ENCODE results near the gene FKBP4. TPM values are rescaled to one million over a fixed set of nuclear protein-coding genes. Genes with fewer than 3 reads are reported as not detected.

The FKBP4 gene
- total and polyA plus RNA-seq, 2 of the 13 experiments (the other 11 are each of a cell fraction or from before 2014, with no cell fraction given), result 25.7 to 66.1 TPM

DNA sequence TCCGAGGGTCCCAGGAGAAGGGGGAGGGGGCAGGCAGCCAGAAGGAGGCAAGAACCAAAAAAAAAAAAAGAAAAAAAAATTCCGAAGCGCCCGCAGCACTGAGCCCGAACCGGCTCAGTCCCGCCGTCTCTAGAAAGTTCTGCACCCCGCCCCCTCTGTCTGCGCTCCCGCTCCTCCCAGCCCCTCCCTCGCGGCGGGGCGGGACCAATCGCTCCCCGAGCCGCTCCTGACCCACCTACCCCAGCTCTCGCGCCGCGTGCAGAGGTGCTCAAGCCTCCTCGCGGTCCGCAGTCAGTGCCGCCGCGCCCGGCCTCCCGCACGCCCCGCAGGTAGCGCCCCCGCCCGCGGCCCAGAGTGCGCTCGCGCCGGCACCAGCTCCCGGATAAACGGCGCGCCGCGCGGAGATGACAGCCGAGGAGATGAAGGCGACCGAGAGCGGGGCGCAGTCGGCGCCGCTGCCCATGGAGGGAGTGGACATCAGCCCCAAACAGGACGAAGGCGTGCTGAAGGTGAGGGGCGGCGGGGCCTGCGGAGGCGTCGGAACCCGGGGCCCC is at the start of gene FKBP4 (continued):
- TF ChIP-seq CENPT (CRISPR knock-in tag; IDR thresholded peaks at IDR 0.05; ENCODE audit: low read depth) (peak; percentile 48; the same call in 1 of the 2 replicates), MAX (IDR thresholded peaks at IDR 0.05) (peak; percentile 96), ZNF780A (CRISPR knock-in tag; IDR thresholded peaks at IDR 0.05) (no peak), NFYB (CRISPR knock-in tag; IDR thresholded peaks at IDR 0.05) (peak; percentile 62), SPEN (CRISPR knock-in tag; IDR thresholded peaks at IDR 0.05; ENCODE audit: low read depth) (peak; percentile 69; the same call in 1 of the 2 replicates), POLR2G (IDR thresholded peaks at IDR 0.05; ENCODE audit: low read depth, low read length) (peak; percentile 86), ZNF441 (CRISPR knock-in tag; IDR thresholded peaks at IDR 0.05; ENCODE audit: borderline replicate concordance) (peak; percentile 54; the same call in 1 of the 2 replicates), MNT (IDR thresholded peaks at IDR 0.05) (no peak), ZNF775 (CRISPR knock-in tag; IDR thresholded peaks at IDR 0.05; ENCODE audit: borderline replicate concordance) (no peak), SKI (IDR thresholded peaks at IDR 0.05; ENCODE audit: partially characterized antibody) (no peak), ZSCAN25 (CRISPR knock-in tag; IDR thresholded peaks at IDR 0.05) (peak; percentile 65; the same call in 1 of the 2 replicates), ZNF883 (CRISPR knock-in tag; IDR thresholded peaks at IDR 0.05; ENCODE audit: not compliant biosample characterization) (peak; percentile 54), GMEB2 (CRISPR knock-in tag; IDR thresholded peaks at IDR 0.05; ENCODE audit: low read depth) (no peak), PCBP1 (IDR thresholded peaks at IDR 0.05; ENCODE audit: borderline replicate concordance, low read depth, low read length) (0 out of 2 replicates have a peak, but pooled peaks have one; percentile 48), ZSCAN31 (CRISPR knock-in tag; IDR thresholded peaks at IDR 0.05; ENCODE audit: low read depth) (peak; percentile 73; the same call in 1 of the 2 replicates), CCAR2 (optimal IDR thresholded peaks at IDR 0.05; ENCODE audit: low read depth, low read length) (no peak)
- TF ChIP-seq, protein P1, sequence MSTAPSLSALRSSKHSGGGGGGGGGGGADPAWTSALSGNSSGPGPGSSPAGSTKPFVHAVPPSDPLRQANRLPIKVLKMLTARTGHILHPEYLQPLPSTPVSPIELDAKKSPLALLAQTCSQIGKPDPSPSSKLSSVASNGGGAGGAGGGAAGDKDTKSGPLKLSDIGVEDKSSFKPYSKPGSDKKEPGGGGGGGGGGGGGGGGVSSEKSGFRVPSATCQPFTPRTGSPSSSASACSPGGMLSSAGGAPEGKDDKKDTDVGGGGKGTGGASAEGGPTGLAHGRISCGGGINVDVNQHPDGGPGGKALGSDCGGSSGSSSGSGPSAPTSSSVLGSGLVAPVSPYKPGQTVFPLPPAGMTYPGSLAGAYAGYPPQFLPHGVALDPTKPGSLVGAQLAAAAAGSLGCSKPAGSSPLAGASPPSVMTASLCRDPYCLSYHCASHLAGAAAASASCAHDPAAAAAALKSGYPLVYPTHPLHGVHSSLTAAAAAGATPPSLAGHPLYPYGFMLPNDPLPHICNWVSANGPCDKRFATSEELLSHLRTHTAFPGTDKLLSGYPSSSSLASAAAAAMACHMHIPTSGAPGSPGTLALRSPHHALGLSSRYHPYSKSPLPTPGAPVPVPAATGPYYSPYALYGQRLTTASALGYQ (CRISPR knock-in tag; IDR thresholded peaks at IDR 0.05), result 0 out of 2 replicates have a peak, but pooled peaks have one; percentile 34
- TF ChIP-seq, protein P2, sequence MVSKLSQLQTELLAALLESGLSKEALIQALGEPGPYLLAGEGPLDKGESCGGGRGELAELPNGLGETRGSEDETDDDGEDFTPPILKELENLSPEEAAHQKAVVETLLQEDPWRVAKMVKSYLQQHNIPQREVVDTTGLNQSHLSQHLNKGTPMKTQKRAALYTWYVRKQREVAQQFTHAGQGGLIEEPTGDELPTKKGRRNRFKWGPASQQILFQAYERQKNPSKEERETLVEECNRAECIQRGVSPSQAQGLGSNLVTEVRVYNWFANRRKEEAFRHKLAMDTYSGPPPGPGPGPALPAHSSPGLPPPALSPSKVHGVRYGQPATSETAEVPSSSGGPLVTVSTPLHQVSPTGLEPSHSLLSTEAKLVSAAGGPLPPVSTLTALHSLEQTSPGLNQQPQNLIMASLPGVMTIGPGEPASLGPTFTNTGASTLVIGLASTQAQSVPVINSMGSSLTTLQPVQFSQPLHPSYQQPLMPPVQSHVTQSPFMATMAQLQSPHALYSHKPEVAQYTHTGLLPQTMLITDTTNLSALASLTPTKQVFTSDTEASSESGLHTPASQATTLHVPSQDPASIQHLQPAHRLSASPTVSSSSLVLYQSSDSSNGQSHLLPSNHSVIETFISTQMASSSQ (IDR thresholded peaks at IDR 0.05; ENCODE audit: low read depth), result no peak
- TF ChIP-seq, protein P2 (CRISPR knock-in tag; IDR thresholded peaks at IDR 0.05; ENCODE audit: borderline replicate concordance), result peak; percentile 33; the same call in 1 of the 2 replicates

Measured in HepG2 (cell line).